Prostate gland (tissue), 2 donors: ENCODE data around the gene CNTN5. TPM values are rescaled to one million over a fixed set of nuclear protein-coding genes. Genes with fewer than 3 reads are reported as not detected.

Experiments
- DNase-seq: peaks from one replicate; pipeline ENCODE4 v3.0.0-alpha.2; 2019; ENCODE audit warnings: low spot score
- H3K27ac ChIP-seq, 2 donors: fragments of 200-600 bp; sonication (generic); 2 replicates each; pipeline ENCODE4 v1.5.1; 2017 to 2019
- H3K27me3 ChIP-seq: fragments of 200-600 bp; sonication (generic); replicated peaks from 2 replicates; pipeline ENCODE4 v1.5.1; 2019; ENCODE audit not compliant: insufficient read depth
- H3K36me3 ChIP-seq, 2 donors: fragments of 200-600 bp; sonication (generic); 1 replicate in 1 of 2; 2 replicates in 1 of 2; pipeline versions ENCODE4 v1.5.1 to v1.8.1; 2017 to 2019
- H3K4me1 ChIP-seq: fragments of 200-600 bp; sonication (generic); replicated peaks from 2 replicates; pipeline ENCODE4 v1.5.1; 2019
- H3K4me3 ChIP-seq, 2 donors: fragments of 200-600 bp; sonication (generic); 2 replicates each; pipeline ENCODE4 v1.5.1; 2017 to 2019
- H3K9me3 ChIP-seq: fragments of 200-600 bp; sonication (generic); 2 replicates; pipeline ENCODE4 v1.5.1; 2017
- POLR2A ChIP-seq: fragments of 450-650 bp; IDR thresholded peaks from one replicate; pipeline ENCODE4 v1.6.1; 2016; ENCODE audit warnings: antibody characterized with exemption, mild to moderate bottlenecking
- POLR2AphosphoS5 ChIP-seq: sonication (generic); formaldehyde crosslinking; IDR thresholded peaks from one replicate; pipeline ENCODE4 v1.6.1; 2017; ENCODE audit warnings: antibody characterized with exemption
- WGBS: methylation state at CpG from one replicate; pipeline ENCODE4 v1.1.5; 2018; 5-methylcytosine and 5-hydroxymethylcytosine counted together
- intact Hi-C: fragments of 100-400 bp; cut with DNase I; formaldehyde crosslinking; loops from one replicate; pipeline ENCODE4 v1.14.2; 2022
- total RNA-seq, 2 donors: library from RNA; depleted of rRNA; stranded (reverse); fragments of >200 nt; gene quantifications; one replicate each; pipeline ENCODE4 v1.1.0, GENCODE V29; 2016
- TF ChIP-seq, protein P1 (sequence below), 4 experiments: fragments of 200-600 bp in 2 of 4; fragments of 450-650 bp in 2 of 4; sonication (generic) in 2 of 4; IDR thresholded peaks; 1 replicate in 3 of 4; 2 replicates in 1 of 4; pipeline ENCODE4 v1.5.1; 2016 to 2019; ENCODE audit warnings: antibody characterized with exemption in 4 of 4, mild to moderate bottlenecking in 2 of 4, moderate library complexity in 2 of 4

Gene CNTN5
- total RNA-seq, 2 donors from 2014 or later, result 1.0 TPM; not detected in 1

DNA sequence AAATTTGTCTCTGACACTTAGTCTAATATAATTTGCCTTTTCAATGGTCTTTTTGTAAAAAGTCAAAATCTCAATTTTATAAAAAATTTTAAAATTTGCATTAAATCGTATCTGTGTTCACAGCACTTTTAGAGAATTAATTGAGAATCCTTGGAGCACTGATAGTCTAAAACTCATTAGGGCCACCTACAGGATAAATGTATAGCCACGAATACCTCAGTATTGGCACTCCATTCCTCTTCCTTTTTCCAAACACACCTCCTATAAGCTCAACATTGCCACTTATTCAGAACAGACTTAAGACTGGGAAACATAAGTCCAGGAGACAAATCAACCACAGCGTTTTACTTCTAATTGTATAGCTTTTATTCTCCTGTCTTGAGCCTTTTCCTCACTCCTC is 890.4 kb downstream of the CNTN5 start:
- no peak for DNase-seq
- no peaks in the 10 kb centered on the region for H3K4me1 ChIP-seq
- H3K4me3 ChIP-seq, result no peak overlapping the region
- TF ChIP-seq, protein P1, sequence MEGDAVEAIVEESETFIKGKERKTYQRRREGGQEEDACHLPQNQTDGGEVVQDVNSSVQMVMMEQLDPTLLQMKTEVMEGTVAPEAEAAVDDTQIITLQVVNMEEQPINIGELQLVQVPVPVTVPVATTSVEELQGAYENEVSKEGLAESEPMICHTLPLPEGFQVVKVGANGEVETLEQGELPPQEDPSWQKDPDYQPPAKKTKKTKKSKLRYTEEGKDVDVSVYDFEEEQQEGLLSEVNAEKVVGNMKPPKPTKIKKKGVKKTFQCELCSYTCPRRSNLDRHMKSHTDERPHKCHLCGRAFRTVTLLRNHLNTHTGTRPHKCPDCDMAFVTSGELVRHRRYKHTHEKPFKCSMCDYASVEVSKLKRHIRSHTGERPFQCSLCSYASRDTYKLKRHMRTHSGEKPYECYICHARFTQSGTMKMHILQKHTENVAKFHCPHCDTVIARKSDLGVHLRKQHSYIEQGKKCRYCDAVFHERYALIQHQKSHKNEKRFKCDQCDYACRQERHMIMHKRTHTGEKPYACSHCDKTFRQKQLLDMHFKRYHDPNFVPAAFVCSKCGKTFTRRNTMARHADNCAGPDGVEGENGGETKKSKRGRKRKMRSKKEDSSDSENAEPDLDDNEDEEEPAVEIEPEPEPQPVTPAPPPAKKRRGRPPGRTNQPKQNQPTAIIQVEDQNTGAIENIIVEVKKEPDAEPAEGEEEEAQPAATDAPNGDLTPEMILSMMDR (IDR thresholded peaks at IDR 0.05), result no peak
- TF ChIP-seq POLR2AphosphoS5 (no peak), POLR2A (no peak)
- intact Hi-C loops, result no loop called here
- WGBS, result 47% methylated on average over 3 of the region's 3 CpGs
- H3K27ac ChIP-seq, result no peak overlapping the region
- H3K36me3 ChIP-seq, result no peaks in the 10 kb centered on the region
- no peaks in the 10 kb centered on the region for H3K27me3 ChIP-seq
- no peaks in the 10 kb centered on the region for H3K9me3 ChIP-seq

DNA sequence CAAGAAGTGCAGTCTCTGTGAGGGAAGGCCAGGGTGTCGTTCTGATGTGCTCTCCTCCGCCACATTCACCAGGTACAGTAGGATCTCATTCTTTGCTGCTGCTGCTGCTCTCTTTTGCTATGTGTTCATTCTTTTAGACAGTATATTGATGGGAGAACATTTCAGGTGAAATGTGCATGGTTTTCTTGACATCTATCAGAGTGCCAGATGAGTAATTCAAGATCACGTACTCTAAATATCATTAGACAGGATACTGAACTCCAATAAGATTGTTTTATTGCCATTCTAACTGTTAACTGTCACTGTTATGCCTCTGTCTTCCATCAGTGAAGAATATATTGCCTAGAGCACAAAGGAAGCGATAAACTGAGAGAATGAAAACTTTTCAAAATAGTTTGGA is 895.3 kb downstream of the CNTN5 start:
- H3K27me3 ChIP-seq, result no peaks in the 10 kb centered on the region
- no peak overlapping the region for H3K27ac ChIP-seq
- H3K9me3 ChIP-seq, result no peaks in the 10 kb centered on the region
- H3K36me3 ChIP-seq, result no peaks in the 10 kb centered on the region
- WGBS, result 59% methylated on average over 4 of the region's 4 CpGs
- H3K4me1 ChIP-seq, result no peaks in the 10 kb centered on the region
- no peak overlapping the region for H3K4me3 ChIP-seq
- intact Hi-C loops, result no loop called here
- TF ChIP-seq, protein P1 (IDR thresholded peaks at IDR 0.05), result no peak
- TF ChIP-seq POLR2AphosphoS5, result no peak
- no peak for DNase-seq

DNA sequence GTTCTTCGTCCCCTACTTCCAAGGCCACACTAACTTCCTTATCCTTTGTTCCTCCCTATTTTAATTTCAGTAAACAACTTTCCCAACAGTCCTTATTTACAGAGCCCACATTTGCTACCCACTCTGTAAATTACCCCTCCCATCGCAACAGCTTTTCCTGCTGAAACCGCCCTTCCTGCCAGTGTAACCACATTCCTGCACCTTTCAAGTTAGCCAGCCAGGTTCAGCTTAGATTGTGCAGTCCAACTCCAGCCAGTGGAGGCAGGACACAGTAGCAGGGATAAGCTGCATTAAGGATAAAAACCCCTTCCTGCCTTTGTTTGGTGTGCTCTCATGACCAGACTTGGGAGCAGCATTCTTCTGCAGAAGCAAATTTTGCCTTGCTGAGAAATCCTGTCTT is 898.0 kb downstream of the CNTN5 start:
- intact Hi-C loops, result no loop called here
- TF ChIP-seq POLR2A (no peak), POLR2AphosphoS5 (no peak)
- TF ChIP-seq, protein P1 (IDR thresholded peaks at IDR 0.05), result no peak
- 81% methylated on average over 3 of the region's 3 CpGs for WGBS
- H3K27me3 ChIP-seq, result no peaks in the 10 kb centered on the region
- no peaks in the 10 kb centered on the region for H3K4me1 ChIP-seq
- DNase-seq, result no peak
- no peak overlapping the region for H3K27ac ChIP-seq
- H3K36me3 ChIP-seq, result no peaks in the 10 kb centered on the region
- H3K9me3 ChIP-seq, result no peaks in the 10 kb centered on the region
- H3K4me3 ChIP-seq, result no peak overlapping the region

DNA sequence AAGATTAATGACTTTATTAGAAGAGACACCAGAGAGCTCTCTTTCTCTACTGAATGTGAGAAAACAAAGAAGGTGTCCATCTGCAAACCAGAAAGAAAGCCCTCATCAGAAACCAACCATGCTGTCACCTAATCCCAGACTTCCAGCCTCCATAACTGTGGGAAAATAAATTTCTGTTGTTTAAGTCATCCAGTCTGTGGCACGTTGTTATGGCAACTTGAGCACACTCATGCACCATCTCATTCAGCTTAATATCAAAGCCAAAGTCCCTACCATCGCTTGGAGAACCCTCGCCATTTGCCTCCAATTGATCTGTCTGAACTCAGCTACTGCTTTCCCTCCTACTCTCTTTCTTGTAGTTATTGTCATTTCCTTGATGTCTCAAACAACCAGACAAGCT is 900.2 kb downstream of the CNTN5 start:
- Histone ChIP-seq H3K4me3 (no peak overlapping the region), H3K4me1 (no peaks in the 10 kb centered on the region), H3K9me3 (no peaks in the 10 kb centered on the region), H3K27me3 (no peaks in the 10 kb centered on the region), H3K36me3 (no peaks in the 10 kb centered on the region), H3K27ac (no peak overlapping the region)
- WGBS, result 94% methylated on average over 3 of the region's 3 CpGs
- intact Hi-C loops, result no loop called here
- TF ChIP-seq POLR2AphosphoS5 (no peak), POLR2A (no peak)
- TF ChIP-seq, protein P1 (IDR thresholded peaks at IDR 0.05), result no peak
- DNase-seq, result no peak

DNA sequence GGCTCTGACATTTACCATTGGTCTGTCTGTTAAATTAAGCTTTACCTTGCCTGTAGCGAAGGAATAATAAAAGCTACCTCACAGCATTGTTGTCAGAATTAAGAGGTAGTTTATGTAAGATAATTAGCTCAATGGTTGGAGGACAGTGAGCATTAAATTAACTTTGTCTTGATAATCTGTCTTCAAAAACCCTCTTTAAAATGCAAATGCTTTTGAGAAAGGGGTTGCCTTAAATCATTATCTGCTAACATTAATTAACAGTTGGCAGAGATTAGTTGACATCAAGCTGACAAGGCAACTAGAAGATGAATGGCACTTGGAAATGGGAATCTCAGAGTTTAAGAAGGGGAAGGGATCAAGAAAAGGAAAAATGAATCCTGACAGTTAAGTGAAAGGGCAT is 905.2 kb downstream of the CNTN5 start:
- Histone ChIP-seq H3K4me1 (no peaks in the 10 kb centered on the region), H3K27me3 (no peaks in the 10 kb centered on the region), H3K4me3 (no peak overlapping the region), H3K27ac (no peak overlapping the region), H3K9me3 (no peaks in the 10 kb centered on the region), H3K36me3 (no peaks in the 10 kb centered on the region)
- WGBS, result 0% methylated on average over 1 of the region's 1 CpG
- no peak for DNase-seq
- intact Hi-C loops, result no loop called here
- TF ChIP-seq POLR2AphosphoS5, result no peak
- no peak for TF ChIP-seq POLR2A
- TF ChIP-seq, protein P1 (IDR thresholded peaks at IDR 0.05), result no peak
